Adrenal gland (tissue), 12 donors: ENCODE data around the gene MNT. TPM values are rescaled to one million over a fixed set of nuclear protein-coding genes. Genes with fewer than 3 reads are reported as not detected.

Experiments
- DNase-seq, 7 donors: peaks; one replicate each; pipeline ENCODE4 v3.0.0-alpha.2; 2019 to 2020
- H3K27ac ChIP-seq, 5 donors: fragments of 200-600 bp; sonication (generic) in 4 of 5; 1 replicate in 3 of 5; 2 replicates in 2 of 5; pipeline versions ENCODE4 v1.5.1 to v1.8.0; 2016 to 2020; ENCODE audit warnings: mild to moderate bottlenecking in 1 of 5
- H3K27me3 ChIP-seq: fragments of 200-600 bp; 2 replicates; pipeline ENCODE4 v1.8.0; 2021
- H3K36me3 ChIP-seq, 2 donors: fragments of 200-600 bp; replicated peaks in 1 of 2; 1 replicate in 1 of 2; 2 replicates in 1 of 2; pipeline versions ENCODE4 v1.5.1 to v1.8.0; 2018 to 2022
- H3K4me1 ChIP-seq, 2 donors: fragments of 200-600 bp; replicated peaks in 1 of 2; 1 replicate in 1 of 2; 2 replicates in 1 of 2; pipeline versions ENCODE4 v1.5.1 to v1.8.0; 2018 to 2021
- H3K4me3 ChIP-seq, 4 donors: fragments of 200-600 bp; sonication (generic) in 3 of 4; one replicate each; pipeline ENCODE4 v1.5.1; 2016 to 2018
- H3K9me3 ChIP-seq, 3 donors: fragments of 200-600 bp; sonication (generic) in 1 of 3; replicated peaks in 1 of 3; 1 replicate in 2 of 3; 2 replicates in 1 of 3; pipeline versions ENCODE4 v1.5.1 to v1.8.0; 2016 to 2021
- CTCF ChIP-seq, 6 experiments: fragments of 450-650 bp in 4 of 6; fragments of 200-600 bp in 2 of 6; sonication (generic) in 1 of 6; IDR thresholded peaks; 1 replicate in 5 of 6; 2 replicates in 1 of 6; pipeline versions ENCODE4 v1.5.1 to v1.8.0; 2016 to 2021; ENCODE audit warnings: antibody characterized with exemption in 6 of 6, mild to moderate bottlenecking in 2 of 6, moderate library complexity in 1 of 6
- POLR2A ChIP-seq, 2 donors: fragments of 450-650 bp; IDR thresholded peaks; one replicate each; pipeline ENCODE4 v1.6.1; 2017; ENCODE audit warnings: antibody characterized with exemption in 2 of 2, mild to moderate bottlenecking in 2 of 2, moderate library complexity in 1 of 2
- WGBS, 4 donors: extraction: QIAGEN DNeasy Blood & Tissue Kit in 2 of 4; methylation state at CpG; one replicate each; pipeline versions ENCODE4 v1.1.5 to v1.1.7; 2013 to 2017; 5-methylcytosine and 5-hydroxymethylcytosine counted together
- intact Hi-C, 2 donors: fragments of 100-400 bp; cut with DNase I; formaldehyde crosslinking; loops; one replicate each; pipeline versions ENCODE4 v1.14.1 to v1.15.0; 2022 to 2023
- polyA plus RNA-seq, 3 donors: library from polyadenylated mRNA; stranded (reverse); fragments of 200-250 nt in 2 of 3; fragments of 350-450 nt in 1 of 3; fragmentation: Illumina TruSeq in 1 of 3; extraction: RNeasy Lipid Tissue Mini Kit (QIAGEN cat#74804) in 1 of 3; gene quantifications; one replicate each; pipeline ENCODE4 v1.2.3, GENCODE V29; 2013 to 2014
- total RNA-seq, 9 donors: library from RNA; depleted of rRNA in 4 of 9; stranded (reverse); fragments of >200 nt in 4 of 9; fragments of 120-200 nt in 1 of 9; fragmentation: NEBNext Ultra II Directional in 1 of 9; extraction: Animal tissue kit (Norgen Biotek cat#: 25700) in 1 of 9; gene quantifications; one replicate each; pipeline versions ENCODE4 v1.1.0 to v1.2.4, GENCODE V29; 2013 to 2023
- donor health status: healthy with polysubstance abuse.
- donor health status: Bipolar disorder and iron deficiency.
- donor health status: DM: yes; HTN: yes; CAD: no.
- donor health status: DM: no; HTN: no; CAD: no.
- donor health status: DM: no; HTN: no; CAD: no.
- donor health status: DM: yes; HTN: yes; CAD: no.

Gene MNT
- total and polyA plus RNA-seq, 12 donors: 3.5 to 43.9 (median 19.6) TPM

DNA sequence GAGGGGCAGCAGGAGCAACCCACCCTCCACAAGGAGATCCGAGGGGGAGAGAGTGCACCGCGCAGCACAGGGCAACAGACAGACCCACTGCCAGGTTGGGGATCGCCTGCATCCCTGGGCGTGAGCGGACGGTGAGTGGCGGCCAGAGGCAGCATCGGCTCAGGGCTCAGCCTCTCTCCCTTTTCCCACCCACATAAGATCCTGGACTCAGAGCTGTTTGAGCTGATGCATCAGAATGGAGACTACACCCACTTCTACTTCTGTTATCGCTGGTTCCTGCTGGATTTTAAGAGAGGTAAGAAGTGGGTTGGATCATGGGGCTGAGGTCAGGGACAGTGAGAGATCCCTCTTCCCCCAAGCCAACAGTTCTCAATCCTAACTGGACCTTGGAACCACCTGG lies 23.2 kb downstream of the MNT start:
- DNase-seq: no peak
- H3K27ac ChIP-seq: no peak overlapping the region
- 92 to 97% (median 95%) methylated on average over 5 to 10 of the region's 10 CpGs for WGBS, 4 donors
- intact Hi-C loops: no loop called here
- H3K27me3 ChIP-seq: no peaks in the 10 kb centered on the region
- no peak overlapping the region for H3K4me3 ChIP-seq
- peaks cover 0 to 4% of the 10 kb centered on the region in 2 donors for H3K4me1 ChIP-seq
- no peak for TF ChIP-seq POLR2A (IDR thresholded peaks at IDR 0.05)
- no peak for TF ChIP-seq CTCF (IDR thresholded peaks at IDR 0.05)
- H3K9me3 ChIP-seq: no peaks in the 10 kb centered on the region
- H3K36me3 ChIP-seq: peaks cover 0 to 32% of the 10 kb centered on the region in 2 donors

DNA sequence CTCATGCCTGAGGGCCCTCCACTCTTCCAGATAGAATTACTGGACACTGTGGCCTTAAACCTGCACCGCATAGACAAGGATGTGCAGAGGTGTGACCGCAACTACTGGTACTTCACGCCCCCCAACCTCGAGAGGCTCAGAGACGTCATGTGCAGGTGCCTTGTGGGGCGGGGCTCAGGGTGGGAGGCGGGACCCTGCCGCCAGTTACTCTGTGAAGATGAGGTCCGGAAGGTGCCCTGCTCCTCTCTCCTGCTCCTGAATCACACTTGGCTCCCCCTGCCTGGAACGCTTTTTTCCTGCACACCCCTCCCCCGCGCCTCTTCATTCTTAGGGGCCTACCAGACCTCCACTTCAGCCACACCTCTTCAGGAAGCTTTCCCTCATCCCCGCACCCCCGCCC lies 24.8 kb downstream of the MNT start:
- TF ChIP-seq POLR2A (IDR thresholded peaks at IDR 0.05) (no peak), CTCF (IDR thresholded peaks at IDR 0.05) (no peak)
- intact Hi-C loops: no loop called here
- H3K4me3 ChIP-seq: no peak overlapping the region
- DNase-seq: no peak
- no peaks in the 10 kb centered on the region for H3K4me1 ChIP-seq
- H3K27me3 ChIP-seq: no peaks in the 10 kb centered on the region
- H3K9me3 ChIP-seq: no peaks in the 10 kb centered on the region
- 92 to 95% (median 94%) methylated on average over 6 to 14 of the region's 14 CpGs for WGBS, 4 donors
- peaks cover 0 to 32% of the 10 kb centered on the region in 2 donors for H3K36me3 ChIP-seq
- no peak overlapping the region for H3K27ac ChIP-seq

DNA sequence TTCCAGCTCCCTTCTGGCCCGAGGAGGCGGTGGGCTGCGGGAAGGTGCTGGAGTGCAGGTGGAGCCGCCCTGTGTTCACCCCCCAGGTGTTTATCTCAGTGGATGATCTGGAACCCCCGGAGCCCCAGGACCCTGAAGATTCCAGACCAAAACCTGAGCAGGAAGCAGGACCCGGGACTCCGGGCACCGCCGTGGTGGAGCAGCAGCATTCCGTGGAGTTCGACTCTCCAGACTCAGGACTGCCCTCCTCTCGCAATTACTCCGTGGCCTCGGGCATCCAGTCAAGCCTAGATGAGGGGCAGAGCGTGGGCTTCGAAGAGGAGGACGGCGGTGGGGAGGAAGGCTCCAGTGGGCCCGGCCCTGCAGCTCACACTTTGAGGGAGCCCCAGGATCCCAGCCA lies 25.5 kb downstream of the MNT start:
- TF ChIP-seq CTCF (IDR thresholded peaks at IDR 0.05): no peak
- no peak for TF ChIP-seq POLR2A (IDR thresholded peaks at IDR 0.05)
- DNase-seq: peak in 1 of 7 donors; percentile 14
- Histone ChIP-seq H3K9me3 (no peaks in the 10 kb centered on the region), H3K27me3 (no peaks in the 10 kb centered on the region), H3K27ac (no peak overlapping the region), H3K36me3 (peaks cover 0 to 32% of the 10 kb centered on the region in 2 donors), H3K4me3 (no peak overlapping the region), H3K4me1 (no peaks in the 10 kb centered on the region)
- intact Hi-C loops: no loop called here
- WGBS, 4 donors: 90 to 94% (median 93%) methylated on average over 12 to 19 of the region's 19 CpGs; no CpG with 5 or more reads in 1 of the 4 donors

DNA sequence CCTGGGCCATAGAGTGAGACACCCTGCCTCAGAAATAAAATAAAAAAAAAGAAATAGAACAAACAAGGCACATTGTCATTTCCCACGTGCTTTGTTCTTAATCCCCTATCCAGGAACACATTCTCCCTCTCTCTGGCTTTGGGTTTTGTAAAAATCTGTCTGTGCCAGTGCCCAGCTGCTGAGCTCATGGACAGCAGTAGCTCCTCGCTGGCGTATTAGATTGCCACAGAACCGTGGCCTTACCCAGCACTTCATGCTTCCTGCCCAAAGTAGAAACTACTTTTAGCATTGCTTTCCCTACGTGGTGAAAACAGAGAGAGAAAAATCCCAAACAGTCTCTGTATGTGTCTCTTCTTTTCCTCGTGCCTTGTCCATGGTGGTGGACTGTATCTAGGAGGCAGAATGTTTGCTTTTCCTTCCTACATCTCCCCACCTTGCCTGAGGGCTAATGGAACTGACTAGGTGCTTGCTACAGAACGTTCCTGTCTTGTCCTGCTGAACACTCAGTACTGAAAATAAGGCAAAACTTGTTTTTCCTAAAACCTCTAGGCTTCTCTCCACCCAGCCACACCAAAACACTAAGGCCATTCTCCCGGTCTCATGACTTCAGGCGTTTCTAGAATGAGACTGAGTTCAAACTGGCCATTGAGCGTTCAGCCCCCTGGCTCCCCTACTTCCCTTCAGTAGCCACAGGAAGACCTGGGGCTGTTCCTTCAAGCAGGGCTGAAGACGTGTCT lies 26.1 kb downstream of the MNT start:
- no peak overlapping the region for H3K27ac ChIP-seq
- peaks cover 0 to 32% of the 10 kb centered on the region in 2 donors for H3K36me3 ChIP-seq
- no peak overlapping the region for H3K4me3 ChIP-seq
- intact Hi-C loops: no loop called here
- TF ChIP-seq CTCF (IDR thresholded peaks at IDR 0.05) (no peak), POLR2A (IDR thresholded peaks at IDR 0.05) (no peak)
- no peaks in the 10 kb centered on the region for H3K4me1 ChIP-seq
- no peak for DNase-seq
- no peaks in the 10 kb centered on the region for H3K9me3 ChIP-seq
- H3K27me3 ChIP-seq: no peaks in the 10 kb centered on the region
- WGBS, 4 donors: 84 to 90% (median 86%) methylated on average over 10 to 11 of the region's 11 CpGs
